A673 (cell line): ENCODE measurements around the gene FBXO21.

Experiments used
- EZH2 ChIP-seq: fragments of 200-600 bp; sonication (generic); IDR thresholded peaks from 2 replicates; pipeline ENCODE4 v1.6.1; 2017; ENCODE audit warnings: borderline replicate concordance, low read depth, mild to moderate bottlenecking, mixed read lengths, antibody characterized with exemption, low read length; ENCODE audit not compliant: poor library complexity, severe bottlenecking
- TF ChIP-seq, protein P1 (sequence below): fragments of 300-800, 200-600 bp; sonication (generic); conservative IDR thresholded peaks from 2 replicates; pipeline ENCODE4 v1.5.1; 2017; ENCODE audit warnings: low read depth, mild to moderate bottlenecking, antibody characterized with exemption, low read length, moderate library complexity, mixed read lengths

GRCh38 chr12:117145597-117146154 lies 44.6 kb downstream of the FBXO21 start:
- TF ChIP-seq, protein P1, sequence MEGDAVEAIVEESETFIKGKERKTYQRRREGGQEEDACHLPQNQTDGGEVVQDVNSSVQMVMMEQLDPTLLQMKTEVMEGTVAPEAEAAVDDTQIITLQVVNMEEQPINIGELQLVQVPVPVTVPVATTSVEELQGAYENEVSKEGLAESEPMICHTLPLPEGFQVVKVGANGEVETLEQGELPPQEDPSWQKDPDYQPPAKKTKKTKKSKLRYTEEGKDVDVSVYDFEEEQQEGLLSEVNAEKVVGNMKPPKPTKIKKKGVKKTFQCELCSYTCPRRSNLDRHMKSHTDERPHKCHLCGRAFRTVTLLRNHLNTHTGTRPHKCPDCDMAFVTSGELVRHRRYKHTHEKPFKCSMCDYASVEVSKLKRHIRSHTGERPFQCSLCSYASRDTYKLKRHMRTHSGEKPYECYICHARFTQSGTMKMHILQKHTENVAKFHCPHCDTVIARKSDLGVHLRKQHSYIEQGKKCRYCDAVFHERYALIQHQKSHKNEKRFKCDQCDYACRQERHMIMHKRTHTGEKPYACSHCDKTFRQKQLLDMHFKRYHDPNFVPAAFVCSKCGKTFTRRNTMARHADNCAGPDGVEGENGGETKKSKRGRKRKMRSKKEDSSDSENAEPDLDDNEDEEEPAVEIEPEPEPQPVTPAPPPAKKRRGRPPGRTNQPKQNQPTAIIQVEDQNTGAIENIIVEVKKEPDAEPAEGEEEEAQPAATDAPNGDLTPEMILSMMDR: no peak
- no peak for TF ChIP-seq EZH2
